GM21526 (cell line): ENCODE data around the gene TUFT1.
"Not testable (repeated sequence)": the region's sequence is repeated elsewhere in the genome, so short reads cannot be mapped to it uniquely, and the experiment has no call there.

Experiments
- ATAC-seq: cut with Tn5 transposase; IDR thresholded peaks from one replicate; pipeline ENCODE4 v1.9.1; 2021; ENCODE audit warnings: moderate library complexity; ENCODE audit not compliant: unreplicated experiment, low FRiP score

The TUFT1 gene

DNA sequence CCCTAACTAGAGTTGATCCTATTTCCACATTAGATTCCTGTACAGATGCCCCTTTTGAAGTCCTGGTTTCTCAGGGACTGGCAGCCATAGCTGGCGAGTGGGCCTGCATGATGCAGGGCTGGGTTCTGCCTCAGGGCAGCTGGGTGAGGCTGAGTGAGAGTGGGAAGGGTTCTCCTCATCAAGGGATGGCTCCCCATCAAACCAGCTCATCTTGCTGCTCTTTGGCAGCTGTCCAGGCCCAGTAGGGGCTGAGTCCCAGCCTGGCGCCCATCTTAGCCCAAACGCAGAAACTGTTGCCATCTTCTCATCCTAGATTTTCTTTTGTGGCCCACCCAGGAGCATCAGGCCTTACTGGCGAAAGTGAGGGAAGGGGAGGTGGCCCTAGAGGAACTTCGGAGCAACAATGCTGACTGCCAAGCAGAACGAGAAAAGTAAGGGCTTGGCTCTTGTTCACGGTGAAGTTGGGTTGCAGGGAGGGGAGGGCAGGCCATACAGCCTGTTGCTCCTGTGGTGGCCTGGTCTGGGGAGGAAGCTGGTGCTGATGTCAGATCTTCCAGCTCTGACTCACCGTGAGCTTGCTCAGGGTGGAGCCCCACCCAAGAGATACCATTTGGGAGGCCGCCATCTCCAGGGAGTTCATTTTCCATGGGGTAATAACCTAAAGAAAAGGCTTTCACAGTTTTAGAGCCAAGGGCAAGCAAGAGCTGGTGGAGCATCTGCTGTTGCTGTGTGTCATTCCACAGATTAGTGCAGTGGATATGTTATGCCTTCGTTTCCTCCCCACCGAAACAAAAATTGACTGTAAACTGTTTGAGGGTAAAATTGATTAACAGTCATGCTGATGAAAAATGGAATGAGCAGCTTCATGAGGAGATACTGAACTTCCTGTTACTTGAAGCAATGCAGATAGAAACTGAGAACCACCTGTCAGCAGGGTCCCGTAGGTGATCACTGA is 34.7 kb downstream of the TUFT1 start:
- no peak for ATAC-seq

DNA sequence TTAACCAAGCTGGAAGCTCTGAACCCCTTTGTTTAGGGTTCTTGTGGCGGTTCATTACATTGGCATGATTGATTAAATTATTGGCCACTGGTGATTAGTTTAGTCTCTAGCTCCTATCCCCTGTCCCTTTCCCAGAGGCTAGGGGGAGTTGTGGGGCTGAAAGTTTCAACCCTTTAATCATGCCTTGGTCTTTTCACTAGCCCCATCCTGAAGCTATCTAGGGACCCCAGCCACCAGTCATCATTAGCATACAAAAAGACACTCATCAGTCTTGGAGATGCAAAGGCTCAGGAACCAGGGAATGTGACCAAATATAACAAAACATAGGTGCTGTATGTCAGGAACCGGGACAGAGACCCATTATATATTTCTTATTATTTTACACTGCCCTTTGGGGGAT is 37.1 kb downstream of the TUFT1 start:
- no peak for ATAC-seq

GRCh38 chr1:151578941-151579340 is 38.8 kb downstream of the TUFT1 start:
- ATAC-seq = no peak

DNA sequence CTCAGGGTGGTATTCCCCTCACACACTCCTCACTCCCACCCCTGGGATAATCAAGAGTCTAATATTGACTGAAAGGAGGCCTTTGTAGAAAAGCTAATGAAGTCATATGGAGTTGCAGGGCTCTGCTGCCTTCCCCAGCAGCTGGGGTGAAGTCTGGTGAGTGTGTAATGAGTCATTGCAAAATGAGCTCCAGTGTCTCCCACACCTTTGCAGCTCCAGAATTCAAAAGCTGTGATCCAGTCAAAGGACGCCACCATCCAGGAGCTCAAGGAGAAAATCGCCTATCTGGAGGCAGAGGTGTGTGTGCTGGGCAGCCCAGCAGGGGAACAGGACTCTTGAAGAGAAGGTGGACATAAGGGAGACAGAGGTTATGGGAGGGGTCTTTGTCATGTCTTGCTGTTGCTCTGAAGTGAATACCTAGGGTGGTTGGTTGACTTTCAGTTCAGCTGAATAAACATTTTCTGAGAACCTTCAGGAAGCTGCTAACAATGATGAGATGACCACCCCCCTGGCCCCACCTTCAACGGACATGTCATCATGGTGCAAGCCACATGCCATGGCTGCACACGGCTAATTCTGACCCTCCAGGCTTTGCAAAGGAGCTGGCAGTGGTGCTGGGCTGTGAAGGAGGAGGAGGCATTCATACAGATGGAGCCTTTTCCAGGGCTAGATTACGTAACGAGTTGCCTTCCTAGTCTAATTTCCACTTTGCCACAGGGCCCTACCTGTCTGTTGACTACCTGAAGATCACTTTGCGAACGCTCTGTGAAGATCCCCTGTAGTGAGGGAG is 39.5 kb downstream of the TUFT1 start:
- ATAC-seq = no peak

DNA sequence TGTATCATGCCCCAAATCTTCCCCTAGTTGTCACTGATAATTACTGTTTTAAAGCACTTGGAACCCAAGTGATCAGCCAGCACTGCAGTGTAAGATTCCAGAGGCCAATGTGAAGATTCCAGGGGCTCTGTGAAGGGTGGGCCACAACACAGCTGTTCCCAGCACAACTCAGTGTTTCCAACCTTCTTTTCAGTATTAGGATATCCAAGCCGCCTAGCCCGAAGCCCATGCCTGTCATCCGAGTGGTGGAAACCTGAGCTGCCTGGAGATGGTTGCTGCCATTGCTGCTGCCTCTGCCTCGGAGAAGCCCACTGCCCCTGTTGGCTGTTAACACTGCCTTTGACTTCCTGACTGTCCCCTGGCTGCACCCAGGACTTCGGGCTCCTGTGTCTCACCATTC is 41.3 kb downstream of the TUFT1 start:
- no peak for ATAC-seq

- no peak for ATAC-seq
Measured at GRCh38 chr1:151581921-151582320, 41.8 kb downstream of the TUFT1 start.

DNA sequence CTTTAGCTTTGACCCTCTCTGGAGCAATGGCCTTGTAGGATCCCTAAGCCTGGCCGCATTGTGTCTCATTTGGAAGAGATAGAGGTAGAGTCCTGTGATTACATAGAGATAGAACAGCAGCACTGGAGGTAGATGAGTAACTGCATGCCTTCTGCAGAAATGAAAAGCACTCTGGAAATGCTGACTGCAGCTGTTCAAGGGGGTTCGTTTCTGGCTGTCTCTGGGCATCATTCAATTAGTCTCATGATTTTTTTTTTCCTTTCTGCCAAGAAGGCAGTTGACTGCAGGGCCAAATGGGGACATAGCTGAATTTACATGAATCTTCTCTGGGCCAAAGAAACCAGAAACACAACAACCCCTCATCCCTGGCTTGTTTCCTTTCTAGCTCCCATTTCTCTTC is 43.7 kb downstream of the TUFT1 start:
- no peak for ATAC-seq

DNA sequence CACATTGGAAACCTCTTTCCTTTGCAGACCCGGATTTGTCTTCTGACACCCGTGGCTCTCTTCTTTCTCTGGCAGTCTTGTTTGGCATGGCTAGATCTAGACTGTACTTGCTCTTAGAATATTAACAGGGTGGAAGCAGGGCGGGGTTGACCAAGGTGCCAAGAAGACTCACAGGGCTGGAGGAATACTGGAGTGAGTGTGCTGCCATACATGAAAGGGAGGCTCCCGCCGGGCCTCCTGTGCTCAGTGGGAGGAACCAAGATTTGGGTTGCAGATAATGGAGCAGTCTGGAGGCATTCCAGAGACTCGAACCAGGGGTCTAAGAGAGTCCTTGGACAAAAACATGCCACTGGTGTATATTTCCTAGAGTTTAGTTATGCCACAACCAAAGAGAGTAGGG is 44.2 kb downstream of the TUFT1 start:
- no peak for ATAC-seq

DNA sequence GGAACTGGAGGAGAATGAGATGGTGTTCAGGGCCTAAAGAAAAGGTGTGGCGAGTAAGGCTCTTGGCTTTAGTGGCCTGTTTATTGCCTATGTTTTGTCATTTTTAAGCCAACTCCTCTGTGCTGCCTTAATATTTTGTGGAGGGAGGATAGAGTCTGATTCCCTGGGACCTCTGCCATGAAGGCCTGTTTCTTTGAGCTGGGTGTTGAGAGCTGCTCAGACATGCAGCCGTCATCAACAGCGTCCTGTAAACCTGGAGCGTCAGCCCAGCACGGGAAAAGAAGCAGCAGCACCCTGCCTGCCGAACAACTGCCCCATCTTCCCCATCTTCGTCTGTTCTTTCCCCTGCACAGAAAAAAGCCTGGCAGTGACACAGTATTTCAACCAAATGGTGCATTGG is 44.7 kb downstream of the TUFT1 start:
- no peak for ATAC-seq

- ATAC-seq = no peak
Measured at GRCh38 chr1:151585622-151586021, 45.5 kb downstream of the TUFT1 start.

DNA sequence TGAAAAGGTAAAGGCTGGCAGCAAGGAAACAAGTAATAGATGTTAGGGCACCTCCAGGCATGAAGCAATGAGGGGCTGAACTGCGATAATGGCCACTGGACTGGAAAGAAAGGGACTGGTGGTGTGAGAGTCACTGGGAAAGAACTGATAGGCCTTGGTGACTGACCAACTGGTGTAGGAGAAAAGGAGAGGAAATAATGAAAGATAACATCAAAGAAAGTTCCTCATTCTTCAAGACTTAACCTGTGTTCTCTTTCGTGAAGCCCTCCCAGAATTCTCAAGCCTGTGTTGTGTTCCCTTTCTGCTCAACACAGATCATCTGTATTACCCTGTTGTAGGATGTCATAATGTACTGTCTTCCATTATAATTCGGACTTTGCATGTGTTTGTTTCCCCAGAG is 50.9 kb downstream of the TUFT1 start:
- no peak for ATAC-seq

GRCh38 chr1:151593730-151594129 is 53.6 kb downstream of the TUFT1 start:
- ATAC-seq = no peak

GRCh38 chr1:151594143-151594625 is 54.1 kb downstream of the TUFT1 start:
- peak; percentile 71 for ATAC-seq

DNA sequence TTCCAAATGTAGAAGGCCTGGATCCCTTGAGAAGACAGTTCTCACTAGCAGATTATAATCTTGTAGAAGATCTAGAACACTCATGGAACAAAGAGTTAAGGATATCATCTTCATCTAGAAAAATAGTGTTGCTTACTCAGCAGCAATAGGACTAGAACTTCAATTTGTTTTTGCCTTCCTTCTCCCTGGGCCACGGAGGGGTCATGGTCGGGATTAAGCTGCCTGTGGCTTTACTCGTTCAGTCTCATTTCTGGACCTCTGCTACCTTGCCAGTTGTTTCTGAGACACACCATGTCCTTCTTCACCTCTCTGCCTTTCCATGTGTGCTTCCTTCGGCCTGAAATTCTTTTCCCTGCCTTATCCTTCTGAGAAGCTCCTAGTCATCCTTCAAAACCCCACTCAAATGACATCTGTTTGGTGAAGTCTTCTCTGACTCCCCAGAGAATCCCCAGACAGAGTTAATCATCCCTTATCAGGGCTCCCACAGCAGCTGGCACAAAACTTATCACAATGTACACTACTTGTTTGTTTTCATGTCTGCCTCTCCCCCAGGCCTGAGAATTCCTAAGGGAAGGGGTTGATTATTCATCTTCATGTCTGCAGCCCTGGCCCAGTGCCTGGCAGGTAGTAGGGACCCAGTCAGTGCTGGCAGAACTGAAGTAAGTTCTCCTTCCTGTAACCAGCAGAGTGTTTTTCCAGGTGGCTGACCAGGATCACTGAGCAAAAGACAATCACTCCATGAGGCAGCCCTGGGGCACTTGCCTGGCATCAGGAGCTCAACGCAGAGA is 56.3 kb downstream of the TUFT1 start:
- ATAC-seq = no peak

GRCh38 chr1:151602550-151602949 is 62.4 kb downstream of the TUFT1 start:
- ATAC-seq = not testable (repeated sequence)

DNA sequence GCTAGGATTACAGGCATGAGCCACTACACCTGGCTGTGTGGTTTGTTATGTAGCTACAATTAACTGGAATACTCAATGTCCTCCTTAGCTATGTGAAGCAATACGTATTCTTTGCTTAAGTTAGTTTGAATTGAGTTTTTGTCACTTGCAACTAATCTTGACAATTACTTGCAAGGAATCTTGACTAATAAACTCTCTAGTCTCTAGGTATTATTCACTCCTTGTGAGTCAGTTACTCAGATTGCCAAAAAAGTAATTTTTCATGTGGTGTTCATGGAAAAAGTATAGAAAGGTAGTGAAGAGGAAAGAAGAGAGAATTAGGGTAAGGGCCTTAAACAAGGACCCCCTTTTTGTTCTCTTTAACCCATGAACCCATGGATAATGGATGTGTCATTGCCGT is 64.2 kb downstream of the TUFT1 start:
- no peak for ATAC-seq

DNA sequence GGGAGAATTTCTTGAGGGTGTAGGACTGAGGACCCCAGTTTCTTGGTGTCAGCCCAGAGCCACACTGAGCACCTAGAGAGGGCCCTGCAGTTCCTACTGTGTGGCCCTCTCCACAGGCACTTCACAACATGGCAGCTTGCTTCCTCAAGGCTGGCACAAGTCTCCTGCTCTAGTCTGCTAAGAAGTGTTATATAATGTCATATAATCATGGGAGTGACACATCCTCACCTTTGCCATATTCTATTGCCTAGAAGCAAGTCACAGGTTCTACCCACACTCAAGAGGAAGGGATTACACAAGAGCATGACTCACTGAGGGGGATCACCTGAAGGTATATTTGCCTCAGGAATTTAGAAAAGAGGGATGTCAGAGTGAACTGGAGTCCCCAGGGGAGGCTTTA is 66.3 kb downstream of the TUFT1 start:
- ATAC-seq = no peak

DNA sequence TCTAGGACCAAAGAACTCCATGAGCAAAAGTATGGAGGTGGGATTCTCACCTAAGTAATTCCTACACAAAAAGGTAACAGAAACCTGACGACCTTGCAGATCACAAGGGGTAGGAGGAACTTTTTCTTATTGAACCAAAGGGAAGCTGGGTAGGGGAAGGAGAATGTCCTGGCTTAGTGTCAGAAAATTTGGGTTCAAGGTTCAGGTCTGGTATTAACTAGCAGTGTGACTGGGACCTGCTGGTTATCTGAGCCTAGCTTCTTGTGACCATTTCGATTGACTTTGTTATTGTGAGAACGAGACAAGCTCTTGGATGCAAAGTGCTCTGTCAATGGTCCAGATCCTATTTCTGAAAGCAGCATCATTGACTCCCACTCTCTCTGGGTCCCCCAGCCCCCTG is 66.7 kb downstream of the TUFT1 start:
- ATAC-seq = no peak

DNA sequence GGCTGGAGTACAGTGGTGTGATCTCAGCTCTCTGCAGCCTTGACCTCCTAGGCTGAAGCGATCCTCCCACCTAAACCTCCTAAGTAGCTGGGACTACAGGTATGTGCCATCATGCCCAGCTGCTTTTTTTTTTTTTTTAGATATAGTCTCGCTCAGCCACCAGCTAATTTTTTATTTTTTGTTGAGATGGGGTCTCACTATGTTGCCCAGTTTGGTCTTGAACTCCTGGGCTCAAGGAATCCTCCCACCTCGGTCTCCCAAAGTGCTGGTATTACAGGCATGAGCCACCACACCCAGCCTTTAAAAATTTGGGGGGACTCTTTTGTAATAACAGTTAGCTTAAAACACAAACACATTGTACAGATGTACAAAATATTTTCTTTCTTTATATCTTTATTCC is 70.0 kb downstream of the TUFT1 start:
- ATAC-seq = no peak

DNA sequence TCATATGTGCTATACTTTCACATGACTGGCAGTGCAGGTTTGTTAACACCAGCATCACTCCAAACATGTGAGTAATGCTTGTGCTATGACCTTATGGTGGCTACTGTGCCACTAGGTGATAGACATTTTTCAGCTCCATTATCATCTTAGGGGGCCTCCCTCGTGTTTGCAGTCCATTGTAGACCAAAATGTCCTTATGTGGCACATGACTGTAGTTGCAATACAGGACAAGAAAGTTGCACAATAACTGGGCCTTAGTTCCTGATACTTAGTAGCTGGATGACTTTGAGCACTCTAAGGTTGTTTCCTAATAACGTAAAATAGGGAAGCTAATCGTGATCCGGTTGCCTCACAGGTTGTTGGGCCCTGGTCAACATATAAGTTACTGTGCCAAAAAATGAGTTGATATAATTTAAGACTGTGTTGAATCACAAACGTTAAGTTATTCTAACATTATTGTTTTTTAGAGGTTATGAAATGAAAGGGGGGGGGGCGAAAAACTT is 71.2 kb downstream of the TUFT1 start:
- ATAC-seq = no peak
